IPS-11a (cell line): ENCODE data around the gene OR4F17.
"Not testable (repeated sequence)": the region's sequence is repeated elsewhere in the genome, so short reads cannot be mapped to it uniquely, and the experiment has no call there.

ENCODE experiments used
- H3K4me3 ChIP-seq: one replicate; pipeline ENCODE4 v1.5.1; 2013; ENCODE audit warnings: low read depth, low read length, control low read depth

The OR4F17 gene, protein sequence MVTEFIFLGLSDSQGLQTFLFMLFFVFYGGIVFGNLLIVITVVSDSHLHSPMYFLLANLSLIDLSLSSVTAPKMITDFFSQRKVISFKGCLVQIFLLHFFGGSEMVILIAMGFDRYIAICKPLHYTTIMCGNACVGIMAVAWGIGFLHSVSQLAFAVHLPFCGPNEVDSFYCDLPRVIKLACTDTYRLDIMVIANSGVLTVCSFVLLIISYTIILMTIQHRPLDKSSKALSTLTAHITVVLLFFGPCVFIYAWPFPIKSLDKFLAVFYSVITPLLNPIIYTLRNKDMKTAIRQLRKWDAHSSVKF

DNA sequence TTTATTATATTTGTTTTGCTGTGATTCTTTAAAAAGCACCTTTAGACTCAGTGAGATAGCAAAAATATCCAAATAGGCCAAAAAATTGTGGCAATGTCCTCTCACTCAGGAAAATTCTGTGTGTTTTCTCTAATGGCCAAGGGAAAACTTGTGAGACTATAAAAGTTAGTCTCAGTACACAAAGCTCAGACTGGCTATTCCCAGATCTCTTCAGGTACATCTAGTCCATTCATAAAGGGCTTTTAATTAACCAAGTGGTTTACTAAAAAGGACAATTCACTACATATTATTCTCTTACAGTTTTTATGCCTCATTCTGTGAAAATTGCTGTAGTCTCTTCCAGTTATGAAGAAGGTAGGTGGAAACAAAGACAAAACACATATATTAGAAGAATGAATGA, at the start of gene OR4F17:
Gene OR4F17, plus strand, starts transcription at position 301 of the 400 bp plus-strand sequence. CDS start 3,575 bp downstream, outside the sequence.
- H3K4me3 ChIP-seq: not testable (repeated sequence)

GRCh38 chr19:70793-71192, 36.1 kb upstream of the OR4F17 start:
- H3K4me3 ChIP-seq: not testable (repeated sequence)

DNA sequence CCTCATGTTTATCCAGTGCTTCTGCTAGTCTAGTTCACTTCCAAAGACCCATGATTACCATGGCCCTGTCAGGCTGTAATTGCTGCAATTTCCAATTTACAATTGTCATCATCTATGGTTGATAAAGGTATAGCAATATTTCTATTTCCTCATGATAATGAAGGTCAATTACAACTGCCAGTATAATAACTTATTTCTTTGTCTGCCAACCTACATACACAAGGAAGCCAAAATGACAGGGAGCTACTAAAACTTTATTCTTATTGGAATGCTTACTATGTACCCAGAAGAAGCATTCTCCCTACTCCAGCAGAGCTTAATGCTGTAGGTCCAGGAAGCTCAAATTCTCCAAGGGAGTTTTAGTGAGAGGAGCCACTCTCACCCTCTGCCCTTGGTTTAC, 24.0 kb upstream of the OR4F17 start:
- H3K4me3 ChIP-seq: not testable (repeated sequence)

DNA sequence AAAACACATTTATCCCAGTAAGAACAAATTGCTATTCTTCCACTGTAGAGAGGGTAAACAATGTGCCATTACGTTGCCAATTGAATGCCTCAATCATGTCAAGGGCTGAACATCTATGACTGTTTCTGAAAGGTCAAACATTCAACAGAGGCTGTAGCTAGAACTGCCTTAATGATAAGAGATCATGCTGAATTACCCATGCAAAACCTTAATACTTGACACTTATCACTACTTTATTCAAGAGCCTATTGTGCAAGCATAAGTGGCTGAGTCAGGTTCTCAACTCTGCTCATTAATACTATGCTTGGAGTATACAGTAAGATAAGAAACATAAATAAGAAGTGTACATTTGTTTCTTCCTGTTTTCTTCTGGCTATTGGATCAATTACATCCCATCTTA, 23.3 kb upstream of the OR4F17 start:
- H3K4me3 ChIP-seq: not testable (repeated sequence)

DNA sequence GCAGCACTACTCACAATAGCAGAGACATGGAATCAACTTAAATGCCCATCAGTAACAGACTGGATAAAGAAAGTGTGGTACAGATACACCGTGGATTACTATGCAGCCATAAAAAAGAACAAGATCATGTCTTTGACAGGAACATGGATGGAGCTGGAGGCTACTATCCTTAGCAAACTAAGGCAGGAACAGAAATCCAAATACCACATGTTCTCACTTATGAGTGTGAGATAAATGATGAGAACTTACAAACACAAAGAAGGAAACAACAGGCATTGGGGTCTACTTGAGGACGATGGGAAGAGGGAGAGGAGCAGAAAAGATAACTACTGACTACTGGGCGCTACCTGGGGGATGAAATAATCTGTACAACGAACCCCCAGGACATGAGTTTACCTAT, 16.2 kb upstream of the OR4F17 start:
- H3K4me3 ChIP-seq: not testable (repeated sequence)

- H3K4me3 ChIP-seq: not testable (repeated sequence)
These were observed 12.1 kb upstream of the OR4F17 start for GRCh38 chr19:94794-95193.

DNA sequence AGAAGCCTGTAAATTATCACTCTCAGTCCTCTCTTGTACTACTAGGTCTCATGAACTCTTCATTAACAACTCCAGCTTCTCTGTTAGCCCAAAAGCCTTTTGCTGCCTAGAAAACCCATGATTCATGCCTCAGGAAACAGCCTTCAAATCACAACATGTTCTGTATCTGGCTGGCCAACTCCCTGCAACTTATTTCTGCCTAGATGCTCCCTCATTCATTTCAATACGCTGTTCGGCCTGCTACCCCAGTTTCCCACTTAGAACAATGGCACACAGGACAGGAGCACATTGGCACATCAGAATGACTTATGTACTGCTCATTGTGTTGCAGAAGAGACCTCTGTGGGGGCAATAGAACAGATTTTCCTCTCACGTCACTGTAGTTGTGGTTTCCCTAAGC, 9.3 kb upstream of the OR4F17 start:
- H3K4me3 ChIP-seq: not testable (repeated sequence)

DNA sequence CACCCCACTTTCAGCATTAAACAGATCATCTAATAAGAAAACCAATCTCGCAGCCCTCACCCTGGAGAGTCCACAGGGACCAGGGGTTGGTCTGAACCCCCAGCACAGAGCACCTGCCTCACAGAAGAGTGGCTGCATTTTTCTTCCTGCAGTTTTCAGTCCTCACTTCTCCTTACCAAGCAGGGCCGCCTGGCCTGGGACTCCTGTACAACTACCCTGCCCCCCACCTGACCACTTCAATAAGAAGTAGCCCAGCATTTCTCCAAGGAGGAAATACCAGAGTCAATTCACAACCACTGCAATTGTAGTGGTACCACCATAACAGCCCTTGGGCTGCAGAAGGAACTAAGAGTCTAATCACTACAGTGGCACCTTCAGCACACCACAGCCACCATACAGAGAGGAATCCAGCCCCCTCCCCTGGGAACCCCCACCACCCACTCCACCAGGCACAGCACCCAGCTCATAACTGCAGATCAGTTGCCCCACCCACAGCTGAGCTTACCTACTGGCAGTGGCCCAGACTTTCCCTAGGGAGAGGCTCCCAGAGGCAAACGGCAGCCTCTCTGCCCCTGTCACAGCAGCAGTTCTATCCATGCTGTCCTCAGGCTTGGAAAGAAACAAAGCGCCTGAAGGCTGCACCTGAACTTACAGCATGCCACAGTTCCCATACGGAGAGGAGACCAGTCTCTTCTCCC, 13.7 kb downstream of the OR4F17 start:
- not testable (repeated sequence) for H3K4me3 ChIP-seq
